Fibroblast of the aortic adventitia (primary cell): ENCODE data around the gene IGF2. TPM values are rescaled to one million over a fixed set of nuclear protein-coding genes. Genes with fewer than 3 reads are reported as not detected.

Experiments used
- DNase-seq: peaks from one replicate; pipeline ENCODE4 v3.0.0-alpha.2; 2010; ENCODE audit warnings: low read depth
- H3K4me3 ChIP-seq: 2 replicates; pipeline ENCODE4 v1.5.1; 2011; ENCODE audit warnings: low read depth, mild to moderate bottlenecking, control low read depth, low read length, moderate library complexity
- total RNA-seq: library from RNA; depleted of rRNA; stranded (reverse); fragments of >200 nt; gene quantifications from 2 replicates; pipeline ENCODE4 v1.2.3, GENCODE V29; 2012; ENCODE audit warnings: low replicate concordance
- TF ChIP-seq, protein P1 (sequence below): IDR thresholded peaks from 2 replicates; pipeline ENCODE4 v1.5.1; 2011; ENCODE audit warnings: mild to moderate bottlenecking, low read length, control low read depth, inconsistent platforms; ENCODE audit not compliant: insufficient read depth

The IGF2 gene
- total RNA-seq, 1 donor = 3.3 TPM

DNA sequence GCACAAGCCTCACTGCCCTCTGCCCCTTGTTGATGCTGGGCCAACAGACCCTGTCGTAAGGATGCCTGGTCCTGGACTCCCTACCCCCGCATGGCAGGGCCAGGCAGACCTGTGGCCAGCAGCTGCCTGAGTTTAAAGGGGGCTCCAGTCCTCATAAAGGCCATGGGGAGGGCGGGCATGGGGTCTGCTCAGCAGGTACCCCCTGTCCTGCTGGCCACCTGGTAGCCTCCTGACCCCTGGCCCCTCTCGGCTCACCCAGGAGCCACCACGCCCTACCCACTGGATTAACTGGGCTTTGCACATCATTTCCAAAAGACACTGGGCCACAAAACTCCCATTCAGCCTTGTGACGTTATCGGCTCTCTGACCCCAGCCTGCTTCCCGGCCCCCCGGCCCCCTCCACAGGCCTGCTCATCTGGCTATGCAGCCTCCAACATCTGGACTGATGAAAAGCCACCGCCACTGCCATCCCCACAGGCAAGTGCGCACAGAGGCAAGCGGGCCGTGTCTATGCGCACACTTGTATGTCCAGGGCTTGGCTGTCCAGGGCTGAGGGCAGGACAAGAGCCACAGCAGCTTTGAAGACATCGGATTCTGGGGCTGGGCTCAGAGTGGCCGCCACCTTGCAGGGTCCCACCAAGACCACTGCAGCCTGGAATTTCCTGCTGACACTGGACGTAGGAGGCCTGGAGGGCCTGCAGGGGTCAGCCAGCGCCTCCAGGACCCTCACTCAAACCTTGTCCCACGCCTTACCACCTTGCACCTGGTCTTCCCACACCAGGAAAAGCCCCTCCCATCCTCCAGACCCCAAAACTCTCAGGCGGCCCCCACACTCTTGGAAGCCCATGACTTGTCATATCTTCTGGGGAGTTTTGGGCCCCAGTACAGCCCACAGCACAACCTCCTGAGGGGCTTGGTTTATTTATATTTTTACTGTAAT, 48.7 kb downstream of the IGF2 start:
- no peak for DNase-seq
- TF ChIP-seq, protein P1, sequence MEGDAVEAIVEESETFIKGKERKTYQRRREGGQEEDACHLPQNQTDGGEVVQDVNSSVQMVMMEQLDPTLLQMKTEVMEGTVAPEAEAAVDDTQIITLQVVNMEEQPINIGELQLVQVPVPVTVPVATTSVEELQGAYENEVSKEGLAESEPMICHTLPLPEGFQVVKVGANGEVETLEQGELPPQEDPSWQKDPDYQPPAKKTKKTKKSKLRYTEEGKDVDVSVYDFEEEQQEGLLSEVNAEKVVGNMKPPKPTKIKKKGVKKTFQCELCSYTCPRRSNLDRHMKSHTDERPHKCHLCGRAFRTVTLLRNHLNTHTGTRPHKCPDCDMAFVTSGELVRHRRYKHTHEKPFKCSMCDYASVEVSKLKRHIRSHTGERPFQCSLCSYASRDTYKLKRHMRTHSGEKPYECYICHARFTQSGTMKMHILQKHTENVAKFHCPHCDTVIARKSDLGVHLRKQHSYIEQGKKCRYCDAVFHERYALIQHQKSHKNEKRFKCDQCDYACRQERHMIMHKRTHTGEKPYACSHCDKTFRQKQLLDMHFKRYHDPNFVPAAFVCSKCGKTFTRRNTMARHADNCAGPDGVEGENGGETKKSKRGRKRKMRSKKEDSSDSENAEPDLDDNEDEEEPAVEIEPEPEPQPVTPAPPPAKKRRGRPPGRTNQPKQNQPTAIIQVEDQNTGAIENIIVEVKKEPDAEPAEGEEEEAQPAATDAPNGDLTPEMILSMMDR = no peak

DNA sequence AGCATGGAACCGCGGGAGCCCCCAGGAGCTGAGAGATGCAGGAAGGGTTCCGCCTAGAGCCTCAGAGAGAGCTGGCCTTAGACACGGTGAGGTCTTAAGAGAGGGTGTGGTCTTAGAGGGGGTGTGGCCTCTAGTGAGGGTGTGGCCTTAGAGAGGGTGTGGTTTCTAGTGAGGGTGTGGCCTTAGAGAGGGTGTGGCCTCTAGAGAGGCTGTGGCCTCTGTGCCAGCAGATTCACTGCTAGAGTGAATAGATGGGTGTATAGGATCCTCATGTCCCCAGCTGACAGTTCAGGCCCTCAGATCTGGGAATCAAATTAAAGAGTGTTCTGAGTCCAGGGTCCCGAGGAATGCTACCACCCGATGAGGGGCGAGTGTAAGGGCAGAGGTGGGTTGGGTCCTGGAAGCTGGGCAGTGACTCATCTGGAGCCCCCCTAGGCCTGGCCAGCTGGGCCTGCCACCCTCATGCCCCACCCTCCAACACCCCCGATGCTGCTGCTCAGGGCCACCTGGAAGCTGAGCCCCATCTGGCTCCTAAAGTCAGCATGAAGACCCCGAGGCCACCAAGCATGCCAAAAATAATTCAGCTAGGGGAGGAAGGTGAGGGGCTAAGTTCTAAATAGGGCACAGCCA, 49.5 kb downstream of the IGF2 start:
- TF ChIP-seq, protein P1 = no peak
- DNase-seq = peak; percentile 7
- no peak overlapping the region for H3K4me3 ChIP-seq

More for the DNA sequence above, 48.7 kb downstream of the IGF2 start:
- no peak overlapping the region for H3K4me3 ChIP-seq

DNA sequence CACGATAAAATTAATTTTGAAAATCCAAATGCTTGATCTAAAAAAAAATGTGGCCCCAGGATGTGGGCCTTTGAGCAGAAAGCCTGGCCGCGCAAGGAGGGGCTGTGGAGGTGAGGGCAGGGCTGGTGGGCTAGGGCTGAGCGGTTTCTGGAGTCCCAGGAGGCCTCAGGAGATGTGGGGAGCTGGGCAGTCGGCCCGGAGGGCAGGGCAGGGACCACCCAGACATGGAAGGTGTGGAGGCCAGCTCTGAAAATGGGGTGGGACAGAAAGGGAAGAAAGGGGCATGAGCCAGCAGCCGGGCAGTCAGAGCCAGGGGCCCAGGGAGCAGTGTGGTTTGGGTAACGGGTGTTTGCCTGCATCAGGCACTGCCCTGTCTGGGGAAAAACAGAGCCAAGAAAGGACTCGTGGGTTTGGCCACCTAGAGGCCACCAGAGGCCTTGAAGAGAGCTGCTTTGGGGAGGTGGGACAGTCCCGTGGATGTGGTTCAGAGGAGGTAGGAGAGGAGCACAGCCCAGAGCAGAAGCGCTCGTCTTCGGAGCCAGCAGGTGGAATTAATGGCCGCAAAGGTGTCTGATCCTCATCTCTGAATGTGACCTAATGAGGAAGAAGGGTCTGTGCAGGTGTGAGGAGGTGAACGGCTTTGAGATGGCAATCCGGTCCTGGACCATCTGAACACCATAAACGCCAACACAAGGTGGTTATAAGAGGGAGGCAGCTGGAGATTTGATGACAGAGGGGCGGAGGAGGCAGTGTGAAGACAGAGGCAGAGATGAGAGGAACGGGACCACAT, 50.2 kb downstream of the IGF2 start:
- TF ChIP-seq, protein P1 = peak; percentile 0
- DNase-seq = no peak
- H3K4me3 ChIP-seq = no peak overlapping the region

DNA sequence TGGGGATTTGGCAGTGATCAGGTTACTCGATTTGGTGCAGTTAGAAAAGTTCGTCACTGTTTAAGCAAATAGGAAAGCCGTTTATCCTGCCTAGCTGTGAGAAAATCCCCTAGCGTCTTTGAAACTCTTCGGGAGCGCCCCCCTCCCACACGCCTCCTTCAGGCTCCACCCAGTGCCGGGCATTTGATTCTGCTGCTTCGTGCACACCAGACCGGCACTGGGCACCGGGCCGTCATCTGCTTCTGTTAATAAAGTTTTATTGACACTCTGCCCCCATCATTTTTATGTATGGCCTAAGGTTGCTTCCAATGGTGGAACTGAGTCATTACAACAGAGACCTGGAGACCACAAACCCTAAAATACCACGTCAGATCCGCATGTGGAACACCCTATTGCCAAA, 50.9 kb downstream of the IGF2 start:
- no peak overlapping the region for H3K4me3 ChIP-seq
- TF ChIP-seq, protein P1 = no peak
- DNase-seq = no peak

DNA sequence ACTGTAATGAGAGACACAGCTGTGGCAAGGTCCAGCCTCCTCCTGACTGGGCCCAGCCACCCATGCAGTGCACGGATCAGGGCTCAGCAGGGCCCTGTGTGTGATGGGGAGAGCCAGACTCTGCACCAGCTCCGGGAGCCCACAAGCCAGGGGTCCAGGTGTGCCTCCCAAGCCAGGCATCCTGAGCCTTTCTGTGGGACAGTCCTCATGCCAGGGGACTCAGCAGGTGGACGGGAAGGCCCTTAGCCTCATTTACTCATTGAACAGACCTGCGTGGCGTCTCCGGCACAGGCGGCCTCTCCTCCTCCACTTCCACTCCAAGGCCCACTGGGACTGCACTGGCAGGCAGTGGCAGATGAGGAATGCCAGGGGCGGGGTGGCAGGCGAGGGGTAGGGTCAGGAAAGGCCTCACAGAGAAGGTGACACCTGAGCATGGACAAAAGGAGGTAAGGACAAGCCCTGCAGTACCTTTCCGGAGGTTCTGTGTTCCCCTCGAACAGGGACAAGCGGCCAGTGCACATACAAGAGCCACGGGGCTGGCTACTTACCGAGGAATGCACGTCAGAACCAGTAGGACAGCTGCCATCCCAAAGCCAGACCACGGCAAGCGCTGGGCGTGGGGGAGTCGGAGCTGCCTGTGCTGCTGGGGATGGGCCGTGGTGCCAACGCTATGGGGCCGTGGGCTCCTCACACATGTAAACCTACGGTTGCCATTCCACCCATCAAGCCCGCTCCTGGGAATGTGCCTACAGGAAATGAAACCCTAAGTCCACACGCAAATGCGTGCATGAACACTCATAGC, 52.7 kb downstream of the IGF2 start:
- DNase-seq = no peak

More for the DNA sequence above, 52.7 kb downstream of the IGF2 start:
- H3K4me3 ChIP-seq = no peak overlapping the region
- TF ChIP-seq, protein P1 = no peak
